Measurements from ENCODE around the gene XPC. TPM values are rescaled to one million over a fixed set of nuclear protein-coding genes. Genes with fewer than 3 reads are reported as not detected.

The XPC gene
- total RNA-seq, 3 donors from 2014 or later (not counting 1 experiment from before 2014, with no cell fraction given) = 45.5 to 62.1 (median 50.0) TPM

GRCh38 chr3:14216257-14217048 lies 38.1 kb upstream of the XPC start:
- peak overlapping the region; percentile 49 for H3K4me3 Mint-ChIP-seq
- DNase-seq = peak; percentile 47 to 65

GRCh38 chr3:14214764-14215163 lies 36.4 kb upstream of the XPC start:
- no peak overlapping the region for H3K4me3 ChIP-seq (ENCODE audit: low read length)
- H3K36me3 Mint-ChIP-seq = no peaks in the 10 kb centered on the region
- H3K36me3 ChIP-seq (ENCODE audit: control insufficient read depth, insufficient read depth, low read length) = no peaks in the 10 kb centered on the region
- H3K9me3 ChIP-seq (ENCODE audit: control insufficient read depth, insufficient read depth, low read length) = no peaks in the 10 kb centered on the region
- ATAC-seq = no peak
- H3K27me3 ChIP-seq (ENCODE audit: control insufficient read depth, insufficient read depth, low read length) = no peaks in the 10 kb centered on the region
- H3K27ac Mint-ChIP-seq = no peak overlapping the region
- DNase-seq = no peak
- H3K9me3 Mint-ChIP-seq = no peaks in the 10 kb centered on the region
- intact Hi-C loops (cut with micrococcal nuclease) = loop anchor here (5.0 kb wide), 1 partner anchor 557 kb away; no protein-coding TSS in a partner anchor
- no peaks in the 10 kb centered on the region for H3K4me1 ChIP-seq (ENCODE audit: control insufficient read depth, insufficient read depth, low read length)
- WGBS (ENCODE audit: insufficient coverage) = 83% methylated on average over 2 of the region's 4 CpGs
- H3K27ac ChIP-seq (ENCODE audit: low read length) = no peak overlapping the region
- TF ChIP-seq CTCF (IDR thresholded peaks at IDR 0.05) = no peak
- H3K27me3 Mint-ChIP-seq (ENCODE audit: low read depth in 2 of 2) = peaks cover 0 to 3% of the 10 kb centered on the region in 2 donors
- peaks cover 0 to 15% of the 10 kb centered on the region in 2 donors for H3K4me1 Mint-ChIP-seq
- H3K4me3 Mint-ChIP-seq = no peak overlapping the region

More at GRCh38 chr3:14216257-14217048, 38.1 kb upstream of the XPC start:
- no peaks in the 10 kb centered on the region for H3K27me3 ChIP-seq (ENCODE audit: control insufficient read depth, insufficient read depth, low read length)
- peak; percentile 61 for TF ChIP-seq CTCF (IDR thresholded peaks at IDR 0.05)
- peak in 2 of 3 donors; percentile 67 to 96 for ATAC-seq
- peaks cover 0 to 4% of the 10 kb centered on the region in 2 donors for H3K9me3 Mint-ChIP-seq
- H3K36me3 Mint-ChIP-seq = peaks cover 9% of the 10 kb centered on the region
- H3K27me3 Mint-ChIP-seq (ENCODE audit: low read depth in 2 of 2) = peaks cover 8 to 9% of the 10 kb centered on the region in 2 donors
- H3K4me1 ChIP-seq (ENCODE audit: control insufficient read depth, insufficient read depth, low read length) = no peaks in the 10 kb centered on the region
- H3K27ac ChIP-seq (ENCODE audit: low read length) = no peak overlapping the region
- intact Hi-C loops (cut with micrococcal nuclease) = loop anchor here (1.0 to 5.0 kb wide), 5 partner anchors 38 to 559 kb away; partner anchors contain the start of genes LSM3, TMEM43 and XPC
- 91% methylated on average over 22 of the region's 22 CpGs for WGBS (ENCODE audit: insufficient coverage)
- no peak overlapping the region for H3K4me3 ChIP-seq (ENCODE audit: low read length)
- H3K9me3 ChIP-seq (ENCODE audit: control insufficient read depth, insufficient read depth, low read length) = no peaks in the 10 kb centered on the region
- H3K4me1 Mint-ChIP-seq = peaks cover 0 to 15% of the 10 kb centered on the region in 2 donors
- peak overlapping the region in 1 of 2 donors; percentile 88 for H3K27ac Mint-ChIP-seq
- no peaks in the 10 kb centered on the region for H3K36me3 ChIP-seq (ENCODE audit: control insufficient read depth, insufficient read depth, low read length)

GRCh38 chr3:14213066-14213774 lies 34.8 kb upstream of the XPC start:
- Histone ChIP-seq H3K4me3 (ENCODE audit: low read length) (no peak overlapping the region), H3K4me1 (ENCODE audit: control insufficient read depth, insufficient read depth, low read length) (no peaks in the 10 kb centered on the region), H3K27ac (ENCODE audit: low read length) (no peak overlapping the region), H3K36me3 (ENCODE audit: control insufficient read depth, insufficient read depth, low read length) (no peaks in the 10 kb centered on the region), H3K27me3 (ENCODE audit: control insufficient read depth, insufficient read depth, low read length) (no peaks in the 10 kb centered on the region), H3K9me3 (ENCODE audit: control insufficient read depth, insufficient read depth, low read length) (no peaks in the 10 kb centered on the region)
- WGBS (ENCODE audit: insufficient coverage) = 90% methylated on average over 7 of the region's 7 CpGs
- Mint-ChIP-seq H3K36me3 (no peaks in the 10 kb centered on the region), H3K9me3 (no peaks in the 10 kb centered on the region), H3K27me3 (ENCODE audit: low read depth in 2 of 2) (peaks cover 0 to 3% of the 10 kb centered on the region in 2 donors), H3K4me3 (no peak overlapping the region), H3K27ac (no peak overlapping the region), H3K4me1 (peaks cover 0 to 14% of the 10 kb centered on the region in 2 donors)
- intact Hi-C loops (cut with micrococcal nuclease) = no loop called here
- DNase-seq = no peak
- ATAC-seq = no peak
- no peak for TF ChIP-seq CTCF (IDR thresholded peaks at IDR 0.05)

All from natural killer cell (primary cell).